Activated effector memory CD4-positive, alpha-beta T cell treated with Interleukin-2 at 50 U/mL for 16 hours (primary cell): ENCODE measurements around the gene UVRAG.

Experiments
- DNase-seq: peaks from one replicate; pipeline ENCODE4 v3.0.0-alpha.2; 2020

UVRAG gene

DNA sequence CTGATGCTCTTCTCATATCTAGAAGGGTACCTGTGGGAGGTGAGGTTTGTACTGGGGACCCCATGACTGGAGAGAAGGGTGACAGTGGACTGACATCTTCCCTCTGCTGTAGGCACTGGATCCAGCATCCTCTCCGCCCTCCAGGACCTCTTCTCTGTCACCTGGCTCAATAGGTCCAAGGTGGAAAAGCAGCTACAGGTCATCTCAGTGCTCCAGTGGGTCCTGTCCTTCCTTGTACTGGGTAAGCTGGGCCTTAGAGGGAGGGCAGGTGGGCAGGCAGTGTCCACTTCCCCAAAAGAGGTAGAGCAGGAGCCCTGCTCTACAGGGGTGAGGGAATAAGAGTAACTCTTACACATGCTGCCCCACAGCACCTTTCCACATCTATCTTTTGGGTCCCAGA is 30.5 kb upstream of the UVRAG start:
- DNase-seq, result no peak

DNA sequence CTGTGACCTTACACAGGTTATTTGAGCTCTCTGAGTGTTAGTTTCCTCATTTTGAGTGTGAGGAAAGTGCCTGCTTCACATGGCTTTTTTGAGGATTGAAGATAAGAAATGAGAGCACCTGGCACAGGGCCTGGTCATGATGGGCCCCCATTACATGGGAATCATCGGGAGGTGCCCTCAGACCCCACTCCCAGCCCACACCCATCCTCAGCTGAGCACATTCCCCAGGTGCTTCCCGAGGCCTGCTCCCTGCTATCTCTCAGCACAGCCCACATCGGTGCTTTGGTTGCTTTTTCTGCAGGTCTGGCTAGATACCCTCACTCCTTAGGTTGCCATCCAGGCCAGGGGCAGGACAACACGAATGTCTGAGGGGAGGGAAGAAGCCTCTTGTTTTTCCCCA is 29.8 kb upstream of the UVRAG start:
- no peak for DNase-seq

DNA sequence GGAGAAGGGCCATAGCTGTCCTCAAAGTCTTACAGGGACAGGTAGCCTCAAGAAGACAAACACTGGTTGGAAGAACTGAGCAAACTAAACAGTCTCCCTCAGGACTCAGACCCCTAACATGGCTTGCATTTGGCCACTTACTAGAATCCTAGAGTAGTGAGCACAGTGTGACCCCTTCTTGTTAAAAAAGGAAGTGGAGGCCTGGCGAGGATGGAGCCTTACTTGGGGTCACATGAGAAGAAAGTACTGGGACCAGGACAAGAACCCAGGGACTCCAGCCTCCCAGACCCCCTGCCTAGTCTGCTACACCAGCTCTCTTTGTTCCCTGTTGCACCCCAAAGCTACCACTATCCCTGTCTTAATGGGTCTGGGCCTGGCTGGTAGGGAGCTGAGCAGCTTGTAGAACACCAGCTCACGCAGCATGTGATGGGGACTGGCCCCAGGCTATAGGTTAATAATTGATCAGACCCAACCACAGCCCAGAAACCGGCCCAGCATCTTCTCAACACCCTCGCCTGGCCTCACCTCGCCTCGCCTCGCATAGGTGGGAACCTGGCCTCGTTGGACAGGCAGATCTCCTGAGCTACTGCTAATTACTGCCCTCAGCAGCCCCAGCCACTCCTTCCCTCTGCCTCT is 28.8 kb upstream of the UVRAG start:
- DNase-seq, result no peak

DNA sequence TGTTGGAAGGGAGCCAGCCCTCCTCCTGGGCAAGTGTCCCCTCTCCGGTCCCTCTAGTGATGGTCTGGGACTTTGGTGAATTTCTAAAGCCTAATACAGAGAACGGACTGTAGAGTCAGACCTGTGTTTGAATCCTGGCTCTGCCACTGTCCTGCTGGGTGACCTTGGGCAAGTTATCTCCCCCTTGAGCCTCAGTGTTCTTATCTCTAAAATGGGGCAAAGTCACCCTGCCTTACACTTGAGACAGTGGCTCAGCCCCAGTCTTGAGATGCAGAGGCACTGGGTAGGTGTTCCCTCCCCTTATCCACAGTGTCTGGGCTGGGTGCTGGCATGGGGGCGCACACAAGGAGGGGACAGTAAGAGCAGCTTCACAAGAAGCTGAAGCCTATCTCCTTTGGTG is 25.5 kb upstream of the UVRAG start:
- DNase-seq, result no peak

DNA sequence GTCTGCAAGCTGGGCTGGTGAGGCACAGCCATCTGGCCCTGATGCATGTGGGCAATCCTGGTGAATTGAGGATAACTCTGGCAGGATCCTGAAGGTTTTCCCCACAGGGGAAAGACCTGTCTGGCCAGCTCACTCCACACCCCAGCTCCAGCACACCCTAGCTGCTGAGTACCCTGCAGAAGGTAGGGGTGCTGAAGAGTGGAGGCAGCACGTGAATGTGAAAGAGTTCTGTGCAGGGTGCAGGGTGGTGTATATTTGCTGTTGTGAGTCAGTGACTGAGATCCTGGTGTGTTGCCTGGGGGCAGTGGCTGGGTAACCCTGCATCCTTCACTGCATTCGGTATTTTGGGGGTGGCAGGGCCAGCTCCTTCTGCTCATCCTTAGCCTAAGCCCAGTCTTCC is 24.0 kb upstream of the UVRAG start:
- DNase-seq, result no peak

DNA sequence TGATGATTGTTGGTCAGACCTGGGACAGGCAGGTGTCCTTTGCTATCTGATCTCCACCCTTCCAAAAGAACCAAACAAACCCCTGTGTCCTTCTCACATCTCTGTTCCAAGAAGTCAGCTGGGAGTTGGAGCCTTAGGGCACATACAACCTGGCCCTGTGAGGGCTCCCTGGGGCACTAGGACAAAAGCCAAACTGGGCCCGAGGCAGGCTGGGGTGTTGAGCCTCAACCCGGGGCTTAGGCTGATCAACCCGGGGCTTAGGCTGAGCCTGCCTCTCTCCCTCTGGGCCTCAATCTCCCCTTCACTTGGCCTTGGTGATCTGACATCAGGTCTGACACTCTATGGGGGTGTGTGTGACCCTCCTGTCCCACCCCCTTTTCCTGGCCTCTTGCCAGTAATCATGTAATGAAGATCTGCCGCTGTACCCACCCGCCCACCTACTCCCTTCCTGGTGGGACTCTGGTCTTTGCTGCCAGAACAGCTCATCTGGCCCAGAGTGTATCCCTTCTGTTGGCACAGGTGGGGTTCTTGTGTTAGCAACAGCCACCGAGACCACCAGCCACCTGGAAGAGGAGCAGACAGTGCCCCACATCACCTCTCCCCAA is 22.8 kb upstream of the UVRAG start:
- no peak for DNase-seq

DNA sequence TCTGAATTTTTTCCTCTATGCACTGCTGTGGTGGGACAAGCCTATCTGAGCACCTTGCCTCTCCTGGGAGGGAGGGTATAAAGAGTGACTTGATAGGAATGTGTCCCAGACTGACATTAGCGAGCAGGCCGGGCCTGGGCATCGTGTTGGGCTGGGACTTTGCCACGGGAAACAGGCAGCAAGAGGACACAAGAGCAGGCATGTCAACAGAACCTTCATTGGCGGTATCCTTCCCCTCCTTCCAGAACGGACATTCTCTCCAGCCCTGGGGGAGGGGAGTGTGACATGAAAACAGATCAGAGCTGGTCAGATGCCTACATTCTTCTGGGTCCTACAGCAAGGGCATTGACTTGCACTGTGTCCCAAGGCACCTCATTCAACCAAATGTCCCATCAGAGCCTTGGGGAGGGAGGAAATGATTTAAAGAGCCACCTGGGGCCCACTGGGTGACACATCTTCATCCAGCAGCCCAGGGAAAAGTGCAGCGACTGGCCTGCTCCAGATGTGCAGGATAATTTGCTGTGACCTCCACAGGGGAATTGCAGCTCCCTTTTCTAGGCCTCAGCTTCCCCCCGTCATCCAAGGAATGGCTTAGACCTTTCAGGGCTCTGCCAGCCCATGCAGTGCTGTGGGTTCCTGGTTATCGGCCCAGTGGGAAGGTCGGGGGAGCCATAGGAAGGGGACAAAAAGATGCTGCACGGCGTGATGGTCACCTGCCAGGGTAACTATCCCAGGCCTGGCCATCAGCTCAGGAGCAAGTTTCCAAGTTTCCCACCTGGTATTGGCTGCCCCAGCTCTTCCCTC is 21.8 kb upstream of the UVRAG start:
- no peak for DNase-seq

DNA sequence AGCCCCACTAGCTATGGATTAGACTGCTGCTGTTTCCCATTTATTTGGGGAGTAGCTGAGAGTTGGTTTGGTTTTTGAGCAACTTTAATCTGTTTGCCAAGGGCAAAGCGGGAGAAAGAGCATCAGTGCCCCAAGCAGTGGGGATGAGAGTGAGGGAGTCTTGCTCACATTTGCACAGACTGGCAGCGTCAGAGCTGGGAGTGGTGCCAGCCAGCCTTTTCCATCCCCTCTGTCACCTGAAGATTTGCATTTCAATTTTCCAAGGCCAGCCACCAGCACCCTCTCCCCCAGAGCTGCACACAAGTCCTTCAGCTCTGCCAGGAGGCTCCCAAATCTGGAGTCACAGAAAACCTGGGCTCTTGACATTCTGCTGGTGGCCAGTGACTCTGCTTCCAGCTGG is 21.0 kb upstream of the UVRAG start:
- DNase-seq, result no peak

DNA sequence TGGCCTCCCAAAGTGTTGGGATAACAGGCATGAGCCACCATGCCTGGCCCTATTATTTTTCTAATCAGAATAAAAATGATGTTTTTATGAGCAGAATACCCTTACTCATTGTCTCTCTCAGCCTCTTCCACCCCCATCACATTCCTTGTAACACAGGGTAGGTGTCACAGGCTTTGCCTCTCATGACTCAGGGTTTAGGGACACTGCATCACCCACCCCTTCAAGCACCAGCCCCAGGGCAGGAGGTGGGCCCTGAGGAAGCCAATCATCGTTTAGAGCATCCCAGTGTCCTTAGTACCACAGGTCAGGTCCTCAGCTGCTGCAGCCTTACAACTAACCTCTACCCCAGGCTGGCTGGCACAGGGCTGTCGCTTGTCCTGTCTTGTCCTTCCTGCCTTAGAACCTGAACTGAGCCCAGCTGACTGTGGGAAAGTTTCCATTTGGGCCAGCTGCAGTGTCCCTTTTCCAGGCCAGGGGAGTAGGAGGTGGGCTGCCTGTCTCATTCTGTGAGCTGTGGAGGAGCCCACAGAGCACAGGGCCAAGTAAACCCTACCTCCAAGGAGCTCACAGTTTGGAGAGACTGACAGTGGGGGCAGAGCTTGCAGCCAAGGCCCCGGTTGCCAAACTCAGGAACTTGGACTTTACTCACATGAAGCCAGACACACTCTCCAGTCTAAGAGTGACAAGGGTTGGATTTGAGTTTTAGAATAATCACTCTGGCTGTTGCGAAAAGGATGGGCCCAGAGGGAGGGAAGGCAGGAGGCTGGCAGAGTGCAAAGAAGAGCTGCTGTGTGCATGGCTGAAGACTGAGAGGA is 19.5 kb upstream of the UVRAG start:
- no peak for DNase-seq

DNA sequence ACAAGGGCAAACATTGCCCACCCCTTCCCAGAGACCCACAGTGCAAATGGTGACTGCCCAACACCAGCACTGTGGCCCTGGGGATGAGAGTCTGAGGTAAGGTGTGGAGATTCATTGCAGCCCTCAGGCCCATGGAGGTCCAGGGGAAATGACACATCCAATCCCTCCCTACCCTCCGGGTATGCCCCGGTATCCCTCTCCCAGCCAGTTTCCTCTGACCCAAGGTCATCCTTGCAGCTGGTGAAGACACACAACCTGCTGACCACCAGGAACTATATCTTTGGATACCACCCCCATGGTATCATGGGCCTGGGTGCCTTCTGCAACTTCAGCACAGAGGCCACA is 18.9 kb upstream of the UVRAG start:
- DNase-seq, result no peak

DNA sequence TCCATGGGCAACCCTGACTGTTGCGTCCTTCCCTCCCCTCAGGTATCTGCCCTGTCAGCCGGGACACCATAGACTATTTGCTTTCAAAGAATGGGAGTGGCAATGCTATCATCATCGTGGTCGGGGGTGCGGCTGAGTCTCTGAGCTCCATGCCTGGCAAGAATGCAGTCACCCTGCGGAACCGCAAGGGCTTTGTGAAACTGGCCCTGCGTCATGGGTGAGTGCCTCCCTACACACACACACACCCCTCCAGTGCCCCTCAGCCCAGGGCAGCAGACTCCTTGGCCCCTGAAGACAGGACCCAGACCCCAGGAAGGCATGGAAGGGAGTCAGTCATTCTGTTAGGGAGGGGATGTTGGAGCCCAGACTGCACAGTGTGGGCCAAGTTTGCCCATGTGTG is 17.9 kb upstream of the UVRAG start:
- DNase-seq, result no peak

DNA sequence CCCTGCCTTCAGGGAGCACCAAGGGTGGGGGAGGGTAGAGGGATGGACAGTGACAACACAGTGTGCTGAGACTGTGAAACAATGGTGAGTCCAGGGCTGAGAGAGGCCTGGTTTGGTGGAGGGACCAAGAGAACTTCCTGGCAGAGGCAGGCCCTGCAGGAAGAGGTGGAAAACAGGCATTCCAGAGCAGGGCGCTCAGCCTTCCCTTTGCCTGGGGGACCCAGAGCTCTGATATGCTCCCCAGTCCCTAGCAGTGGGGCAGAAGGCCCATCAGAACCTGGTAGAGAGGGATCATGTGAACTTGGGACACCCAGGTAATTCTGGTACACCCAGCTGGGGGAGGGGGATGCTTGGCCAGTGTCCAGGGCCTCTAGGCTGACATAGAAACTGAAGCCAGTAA is 17.2 kb upstream of the UVRAG start:
- DNase-seq, result no peak

DNA sequence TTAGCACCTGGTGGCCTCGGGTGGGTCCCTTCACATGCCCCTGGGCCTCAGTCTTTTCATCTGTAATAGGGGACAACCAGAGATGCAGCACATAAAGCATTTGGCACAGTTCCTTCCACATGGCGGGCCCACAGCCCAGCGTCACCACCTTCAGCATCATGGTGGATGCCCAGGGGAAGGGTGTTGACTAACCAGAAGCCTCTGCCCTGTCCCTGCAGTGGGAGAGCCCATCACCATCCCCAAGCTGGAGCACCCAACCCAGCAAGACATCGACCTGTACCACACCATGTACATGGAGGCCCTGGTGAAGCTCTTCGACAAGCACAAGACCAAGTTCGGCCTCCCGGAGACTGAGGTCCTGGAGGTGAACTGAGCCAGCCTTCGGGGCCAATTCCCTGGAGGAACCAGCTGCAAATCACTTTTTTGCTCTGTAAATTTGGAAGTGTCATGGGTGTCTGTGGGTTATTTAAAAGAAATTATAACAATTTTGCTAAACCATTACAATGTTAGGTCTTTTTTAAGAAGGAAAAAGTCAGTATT is 14.8 kb upstream of the UVRAG start:
- no peak for DNase-seq

DNA sequence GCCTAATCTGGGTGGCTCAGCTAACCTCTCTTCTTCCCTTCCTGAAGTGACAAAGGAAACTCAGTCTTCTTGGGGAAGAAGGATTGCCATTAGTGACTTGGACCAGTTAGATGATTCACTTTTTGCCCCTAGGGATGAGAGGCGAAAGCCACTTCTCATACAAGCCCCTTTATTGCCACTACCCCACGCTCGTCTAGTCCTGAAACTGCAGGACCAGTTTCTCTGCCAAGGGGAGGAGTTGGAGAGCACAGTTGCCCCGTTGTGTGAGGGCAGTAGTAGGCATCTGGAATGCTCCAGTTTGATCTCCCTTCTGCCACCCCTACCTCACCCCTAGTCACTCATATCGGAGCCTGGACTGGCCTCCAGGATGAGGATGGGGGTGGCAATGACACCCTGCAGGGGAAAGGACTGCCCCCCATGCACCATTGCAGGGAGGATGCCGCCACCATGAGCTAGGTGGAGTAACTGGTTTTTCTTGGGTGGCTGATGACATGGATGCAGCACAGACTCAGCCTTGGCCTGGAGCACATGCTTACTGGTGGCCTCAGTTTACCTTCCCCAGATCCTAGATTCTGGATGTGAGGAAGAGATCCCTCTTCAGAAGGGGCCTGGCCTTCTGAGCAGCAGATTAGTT is 14.2 kb upstream of the UVRAG start:
- DNase-seq, result no peak

DNA sequence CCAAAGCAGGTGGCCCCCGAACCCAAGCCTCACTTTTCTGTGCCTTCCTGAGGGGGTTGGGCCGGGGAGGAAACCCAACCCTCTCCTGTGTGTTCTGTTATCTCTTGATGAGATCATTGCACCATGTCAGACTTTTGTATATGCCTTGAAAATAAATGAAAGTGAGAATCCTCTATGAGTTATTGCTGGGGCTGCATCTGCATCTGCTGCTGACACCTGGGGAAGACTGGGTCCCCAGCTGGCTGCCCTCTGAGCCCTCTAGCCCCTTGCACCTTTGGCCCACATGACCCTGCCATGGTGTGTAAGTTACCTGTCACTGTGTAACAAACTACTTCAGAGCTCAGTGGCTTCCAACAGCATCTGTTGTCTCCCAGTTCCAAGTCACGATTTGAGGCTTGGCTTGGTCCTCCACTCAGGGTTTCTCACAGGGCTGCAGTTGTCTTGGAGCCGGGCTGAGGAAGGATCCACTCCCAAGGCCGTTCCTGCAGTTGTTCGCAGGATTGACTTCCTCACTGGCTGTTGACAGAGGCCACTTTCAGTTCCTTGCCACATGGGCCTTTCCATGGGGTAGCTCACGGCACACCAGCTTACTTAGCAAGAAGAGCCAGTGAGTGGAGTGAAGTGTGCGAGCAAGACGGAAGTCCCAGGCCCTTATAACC is 13.5 kb upstream of the UVRAG start:
- no peak for DNase-seq

DNA sequence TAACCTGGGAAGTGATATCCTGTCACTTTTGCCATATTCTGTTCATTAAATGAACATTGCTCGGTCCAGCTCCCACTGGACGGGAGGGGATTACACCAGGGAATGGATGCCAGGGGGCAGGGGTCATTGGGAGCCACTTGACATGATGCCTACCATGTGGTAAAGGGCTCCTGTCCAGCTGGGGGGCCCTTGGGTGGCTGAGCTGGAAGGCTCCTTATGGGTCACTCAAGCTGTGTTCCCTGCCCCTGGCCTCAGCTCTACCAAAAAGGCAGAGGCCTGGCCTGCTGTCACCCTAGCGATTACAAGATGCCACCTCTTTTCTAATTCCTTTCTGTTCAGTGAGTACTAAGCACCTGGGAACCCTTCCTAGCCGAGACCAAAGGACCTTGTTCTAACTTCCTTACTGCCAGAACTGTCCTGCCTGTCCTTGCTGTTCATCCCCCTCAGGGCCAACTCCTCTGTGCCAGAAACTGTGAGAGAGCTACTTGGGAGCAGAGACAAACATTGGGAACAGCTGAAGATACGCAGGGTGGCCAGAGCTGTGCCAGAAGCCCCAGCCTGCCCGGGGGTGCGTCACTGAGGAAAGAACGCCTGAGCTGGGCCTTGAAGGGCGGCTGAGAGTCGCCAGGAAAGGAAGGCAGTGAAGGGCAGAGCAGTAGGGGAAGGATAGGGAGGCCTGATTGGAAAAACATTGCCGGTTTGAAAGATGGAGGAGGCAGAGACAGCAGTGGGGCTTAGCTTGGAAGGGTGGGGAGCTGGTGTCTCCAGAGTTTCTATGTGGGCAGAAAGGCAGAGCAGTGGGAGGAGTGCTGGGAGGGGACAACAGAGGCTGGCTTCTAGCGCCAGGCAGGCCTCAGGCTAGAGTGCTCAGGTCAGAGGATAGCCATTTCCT is 12.7 kb upstream of the UVRAG start:
- no peak for DNase-seq

DNA sequence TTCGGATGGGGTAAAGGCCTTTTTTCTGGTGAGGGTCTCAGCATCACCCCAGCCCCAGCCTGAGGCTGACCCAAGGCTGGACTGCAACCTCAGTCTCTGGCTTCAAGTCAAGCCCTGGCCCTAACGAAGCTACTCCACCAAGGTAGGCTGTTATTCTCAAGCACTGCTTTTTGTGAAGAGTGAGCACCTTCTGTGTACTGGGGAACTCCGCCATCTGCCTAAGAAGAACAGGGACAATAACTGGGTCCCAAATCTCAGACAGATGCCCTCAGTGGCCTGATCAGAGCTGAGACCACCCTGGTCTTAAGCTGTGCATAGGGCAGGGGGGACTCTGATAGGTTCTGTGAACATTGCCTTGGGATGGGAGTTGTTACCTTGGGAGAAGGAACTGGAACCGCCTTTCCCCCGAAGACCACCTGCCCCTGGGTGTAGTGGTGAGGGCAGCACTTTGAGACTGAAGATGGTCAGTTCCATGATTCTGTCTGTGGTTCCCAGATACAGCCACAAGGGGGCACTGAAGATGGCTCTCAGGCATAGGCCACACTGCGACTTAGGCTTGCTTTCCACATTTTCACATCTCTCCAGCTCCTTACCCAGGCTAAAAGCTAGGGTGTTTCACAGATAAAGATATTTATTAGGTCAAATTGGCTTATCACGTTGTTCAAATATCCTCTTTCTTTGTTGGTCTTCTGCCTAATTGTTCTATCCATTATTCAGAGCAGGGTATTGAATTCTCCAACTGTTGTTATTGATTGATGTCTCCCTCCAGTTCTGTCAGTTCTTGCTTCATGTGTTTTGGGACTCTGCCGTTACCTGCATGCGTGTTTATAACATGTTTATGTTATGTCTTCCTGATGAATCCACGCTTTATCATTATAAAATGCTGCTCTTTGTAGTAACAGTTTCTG is 11.8 kb upstream of the UVRAG start:
- DNase-seq, result peak; percentile 47

DNA sequence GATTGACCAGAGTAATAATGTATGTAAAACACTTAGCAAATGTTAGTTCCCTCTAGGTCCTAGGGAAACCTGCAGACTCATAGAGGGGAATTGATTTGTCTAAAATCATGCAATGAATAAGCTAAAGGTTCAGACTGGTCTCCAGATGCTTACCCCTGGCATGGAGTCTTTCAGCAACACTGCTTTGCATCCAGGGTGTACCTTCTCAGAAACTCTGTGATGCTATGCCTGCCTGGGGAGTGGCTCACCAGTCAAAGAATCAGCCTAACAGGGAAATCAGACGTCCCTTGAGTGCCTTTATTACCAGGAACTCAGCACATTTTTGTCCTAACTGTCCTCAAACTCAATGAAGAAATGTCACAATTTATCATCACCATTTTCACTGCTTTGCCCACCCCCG is 5.9 kb upstream of the UVRAG start:
- DNase-seq, result no peak

DNA sequence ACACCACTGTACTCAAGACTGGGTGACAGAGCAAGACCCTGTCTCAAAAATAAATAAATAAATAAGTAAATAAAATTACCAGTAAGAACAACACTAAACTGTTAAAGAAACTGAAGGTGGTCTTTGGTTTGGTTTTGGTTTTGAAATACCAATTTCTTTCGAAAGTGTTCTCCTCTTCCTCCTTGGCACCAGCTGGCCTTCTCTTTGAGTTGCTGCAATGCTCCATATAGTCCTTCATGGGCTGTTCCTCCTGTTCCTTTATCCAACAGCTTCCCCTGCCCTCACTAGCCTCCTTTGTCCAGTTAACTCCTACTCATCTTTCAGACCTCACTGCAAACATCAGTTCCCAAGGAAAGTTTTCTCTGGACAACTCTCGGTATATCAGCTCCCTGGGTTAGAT is 5.0 kb upstream of the UVRAG start:
- no peak for DNase-seq
